NCI-H1105 (cell line): ENCODE measurements around the gene LAX1.

Source experiments
- DNase-seq: peaks from one replicate; lab custom pipeline; 2025; lab: John Stamatoyannopoulos, UW

The LAX1 gene

GRCh38 chr1:203813581-203814341, 48.8 kb downstream of the LAX1 start:
- no peak for DNase-seq

GRCh38 chr1:203818399-203818798, 53.4 kb downstream of the LAX1 start:
- no peak for DNase-seq

DNA sequence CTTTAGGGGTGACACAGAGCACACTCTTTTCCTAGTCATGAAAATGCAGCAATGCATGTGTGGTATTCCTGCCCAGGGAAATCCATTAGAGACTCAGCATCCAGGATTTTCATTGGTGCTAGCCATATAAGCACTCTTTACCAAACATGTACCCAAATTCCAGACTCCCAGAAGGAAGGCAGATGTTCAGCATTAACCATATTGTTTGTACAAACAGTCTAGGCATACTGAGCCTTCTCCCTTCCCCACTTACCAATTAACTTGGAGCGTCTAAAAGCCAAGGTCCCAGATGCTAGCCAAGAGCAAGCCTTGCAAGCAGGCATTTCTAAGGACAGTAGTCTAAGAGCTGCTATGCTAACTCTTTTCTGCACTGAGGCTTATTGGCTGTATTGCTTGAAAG, 58.3 kb downstream of the LAX1 start:
- DNase-seq: no peak
